Gastrocnemius medialis (tissue), 4 donors: ENCODE measurements around the gene CDH5. TPM values are rescaled to one million over a fixed set of nuclear protein-coding genes. Genes with fewer than 3 reads are reported as not detected.

Experiments
- ATAC-seq, 2 donors: fragments of 150-250 bp; one replicate each; pipeline ENCODE4 v1.9.1; 2016
- DNase-seq, 2 donors: peaks; one replicate each; pipeline ENCODE4 v3.0.0-alpha.2; 2019
- H3K27ac ChIP-seq, 4 donors: fragments of 200-600 bp; sonication (generic); 1 replicate in 1 of 4; 2 replicates in 3 of 4; pipeline ENCODE4 v1.5.1; 2016 to 2018; ENCODE audit warnings: mild to moderate bottlenecking in 2 of 4, moderate library complexity in 1 of 4
- H3K27me3 ChIP-seq, 3 donors: fragments of 200-600 bp; sonication (generic) in 2 of 3; 1 replicate in 1 of 3; 2 replicates in 2 of 3; pipeline versions ENCODE4 v1.5.1 to v1.6.0; 2016 to 2019; ENCODE audit warnings: mild to moderate bottlenecking in 1 of 3, moderate library complexity in 1 of 3
- H3K36me3 ChIP-seq, 2 donors: fragments of 200-600 bp; sonication (generic) in 1 of 2; one replicate each; pipeline ENCODE4 v1.5.1; 2017 to 2018
- H3K4me1 ChIP-seq, 2 donors: fragments of 200-600 bp; sonication (generic) in 1 of 2; one replicate each; pipeline ENCODE4 v1.5.1; 2016 to 2017; ENCODE audit warnings: mild to moderate bottlenecking in 2 of 2
- H3K4me3 ChIP-seq, 4 donors: fragments of 200-600 bp; sonication (generic) in 3 of 4; 1 replicate in 1 of 4; 2 replicates in 3 of 4; pipeline ENCODE4 v1.5.1; 2016 to 2019; ENCODE audit warnings: mild to moderate bottlenecking in 2 of 4
- H3K9me3 ChIP-seq, 3 donors: fragments of 200-600 bp; sonication (generic) in 2 of 3; 1 replicate in 1 of 3; 2 replicates in 2 of 3; pipeline ENCODE4 v1.5.1; 2016 to 2019
- CTCF ChIP-seq, 5 experiments: fragments of 450-650 bp in 3 of 5; fragments of 200-600 bp in 2 of 5; sonication (generic) in 2 of 5; IDR thresholded peaks in 4 of 5; conservative IDR thresholded peaks in 1 of 5; 1 replicate in 4 of 5; 2 replicates in 1 of 5; pipeline ENCODE4 v1.5.1; 2016 to 2019; ENCODE audit warnings: antibody characterized with exemption in 5 of 5, mild to moderate bottlenecking in 3 of 5, moderate library complexity in 3 of 5
- POLR2A ChIP-seq, 2 donors: fragments of 450-650 bp; IDR thresholded peaks; one replicate each; pipeline ENCODE4 v1.6.1; 2017; ENCODE audit warnings: antibody characterized with exemption in 2 of 2, mild to moderate bottlenecking in 2 of 2, moderate library complexity in 2 of 2
- in situ Hi-C, 4 donors: fragments of 200-750 bp; cut with MboI; loops; one replicate each; pipeline versions ENCODE4 v1.15.0 to v1.8.0; 2017; ENCODE audit warnings: low sequenced_read_pairs in 4 of 4
- intact Hi-C: fragments of 100-400 bp; cut with DNase I; formaldehyde crosslinking; loops from one replicate; pipeline ENCODE4 v1.15.1; 2023; ENCODE audit warnings: low total_unique reads
- total RNA-seq, 4 donors: library from RNA; depleted of rRNA; stranded (reverse); fragments of >200 nt; gene quantifications; one replicate each; pipeline versions ENCODE4 v1.1.0 to v1.2.3, GENCODE V29; 2016

The CDH5 gene
- total RNA-seq, 4 donors from 2014 or later, result 24.3 to 37.4 (median 31.7) TPM

GRCh38 chr16:66428682-66429251, 62.3 kb downstream of the CDH5 start:
- H3K4me3 ChIP-seq, result no peak overlapping the region
- no peak for DNase-seq
- H3K36me3 ChIP-seq, result no peaks in the 10 kb centered on the region
- no peaks in the 10 kb centered on the region for H3K9me3 ChIP-seq
- peaks cover 27 to 48% (median 38%) of the 10 kb centered on the region in 3 donors for H3K27me3 ChIP-seq
- peaks cover 0 to 9% of the 10 kb centered on the region in 2 donors for H3K4me1 ChIP-seq
- intact Hi-C loops, result no loop called here
- in situ Hi-C loops, result no loop called here
- TF ChIP-seq POLR2A (IDR thresholded peaks at IDR 0.05), result no peak
- no peak for TF ChIP-seq CTCF (IDR thresholded peaks at IDR 0.05 in 4 of 5, conservative IDR thresholded peaks at IDR 0.05 in 1 of 5)
- H3K27ac ChIP-seq, result no peak overlapping the region
- ATAC-seq, result no peak

GRCh38 chr16:66429290-66429962, 62.9 kb downstream of the CDH5 start:
- Histone ChIP-seq H3K4me1 (peaks cover 0 to 9% of the 10 kb centered on the region in 2 donors), H3K27ac (no peak overlapping the region), H3K27me3 (peaks cover 27 to 52% (median 36%) of the 10 kb centered on the region in 3 donors), H3K4me3 (no peak overlapping the region), H3K9me3 (no peaks in the 10 kb centered on the region), H3K36me3 (no peaks in the 10 kb centered on the region)
- TF ChIP-seq POLR2A (IDR thresholded peaks at IDR 0.05) (no peak), CTCF (IDR thresholded peaks at IDR 0.05 in 4 of 5, conservative IDR thresholded peaks at IDR 0.05 in 1 of 5) (no peak)
- DNase-seq (no peak), ATAC-seq (no peak)
- in situ Hi-C loops (no loop called here), intact Hi-C loops (no loop called here)

DNA sequence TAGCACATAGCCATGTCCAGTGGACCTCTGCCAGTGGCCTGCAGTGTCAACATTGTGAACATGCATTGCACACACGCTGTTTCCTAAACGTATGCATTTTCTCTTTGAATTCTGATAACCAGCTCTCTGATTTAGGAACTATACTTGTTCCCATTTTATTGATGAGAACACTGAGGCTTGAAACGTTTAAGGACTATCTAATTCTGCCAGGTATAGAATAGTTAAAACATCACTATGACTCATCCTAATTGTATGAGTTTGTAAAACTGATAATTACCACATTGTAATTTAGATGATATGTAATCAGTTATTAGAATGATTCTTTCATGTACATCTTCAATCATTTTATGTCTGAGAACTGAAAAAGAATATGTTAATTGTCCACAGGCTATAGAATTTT, 63.7 kb downstream of the CDH5 start:
- H3K9me3 ChIP-seq, result no peaks in the 10 kb centered on the region
- no peak for DNase-seq
- no peak overlapping the region for H3K4me3 ChIP-seq
- H3K36me3 ChIP-seq, result no peaks in the 10 kb centered on the region
- no peak for TF ChIP-seq CTCF (IDR thresholded peaks at IDR 0.05 in 4 of 5, conservative IDR thresholded peaks at IDR 0.05 in 1 of 5)
- no peak for TF ChIP-seq POLR2A (IDR thresholded peaks at IDR 0.05)
- peaks cover 23 to 49% (median 33%) of the 10 kb centered on the region in 3 donors for H3K27me3 ChIP-seq
- intact Hi-C loops, result no loop called here
- H3K4me1 ChIP-seq, result peaks cover 0 to 9% of the 10 kb centered on the region in 2 donors
- ATAC-seq, result no peak
- no peak overlapping the region for H3K27ac ChIP-seq
- in situ Hi-C loops, result no loop called here

- peaks cover 13 to 35% (median 21%) of the 10 kb centered on the region in 3 donors for H3K27me3 ChIP-seq
- TF ChIP-seq POLR2A (IDR thresholded peaks at IDR 0.05) (no peak), CTCF (IDR thresholded peaks at IDR 0.05 in 4 of 5, conservative IDR thresholded peaks at IDR 0.05 in 1 of 5) (no peak)
- intact Hi-C loops (no loop called here), in situ Hi-C loops (no loop called here)
- H3K4me1 ChIP-seq, result peaks cover 0 to 5% of the 10 kb centered on the region in 2 donors
- no peak overlapping the region for H3K27ac ChIP-seq
- ATAC-seq (no peak), DNase-seq (no peak)
- H3K36me3 ChIP-seq, result no peaks in the 10 kb centered on the region
- no peak overlapping the region for H3K4me3 ChIP-seq
- no peaks in the 10 kb centered on the region for H3K9me3 ChIP-seq
These were observed 65.3 kb downstream of the CDH5 start for GRCh38 chr16:66431760-66432159.
